ENCODE measurements around the gene MSH3.

DNA sequence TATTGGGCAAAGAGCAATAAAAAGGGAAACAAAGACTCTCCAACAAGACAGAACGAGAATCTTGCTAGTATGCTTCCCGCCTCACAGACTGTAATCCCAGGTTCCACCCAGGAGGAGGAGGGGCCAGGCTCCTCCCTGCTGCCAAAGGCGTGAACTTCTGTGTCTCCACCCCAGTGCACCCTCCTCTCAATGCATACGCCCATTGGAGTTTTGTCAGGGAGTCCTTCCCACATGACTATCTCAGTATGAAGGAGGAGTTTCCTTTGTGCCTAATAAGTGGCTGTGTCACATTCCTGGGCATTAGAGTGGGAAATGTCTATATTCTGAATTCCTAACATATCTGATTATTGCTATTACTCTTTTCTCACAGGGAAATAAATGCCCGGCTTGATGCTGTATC, 106.7 kb downstream of the MSH3 start:
- TF ChIP-seq POLR2A (IDR thresholded peaks at IDR 0.05; ENCODE audit: low read length): no peak
- TF ChIP-seq JUNB (IDR thresholded peaks at IDR 0.05): no peak
- TF ChIP-seq RAD21 (conservative IDR thresholded peaks at IDR 0.05 in 1 of 2, IDR thresholded peaks at IDR 0.05 in 1 of 2): no peak
- TF ChIP-seq, protein P1, sequence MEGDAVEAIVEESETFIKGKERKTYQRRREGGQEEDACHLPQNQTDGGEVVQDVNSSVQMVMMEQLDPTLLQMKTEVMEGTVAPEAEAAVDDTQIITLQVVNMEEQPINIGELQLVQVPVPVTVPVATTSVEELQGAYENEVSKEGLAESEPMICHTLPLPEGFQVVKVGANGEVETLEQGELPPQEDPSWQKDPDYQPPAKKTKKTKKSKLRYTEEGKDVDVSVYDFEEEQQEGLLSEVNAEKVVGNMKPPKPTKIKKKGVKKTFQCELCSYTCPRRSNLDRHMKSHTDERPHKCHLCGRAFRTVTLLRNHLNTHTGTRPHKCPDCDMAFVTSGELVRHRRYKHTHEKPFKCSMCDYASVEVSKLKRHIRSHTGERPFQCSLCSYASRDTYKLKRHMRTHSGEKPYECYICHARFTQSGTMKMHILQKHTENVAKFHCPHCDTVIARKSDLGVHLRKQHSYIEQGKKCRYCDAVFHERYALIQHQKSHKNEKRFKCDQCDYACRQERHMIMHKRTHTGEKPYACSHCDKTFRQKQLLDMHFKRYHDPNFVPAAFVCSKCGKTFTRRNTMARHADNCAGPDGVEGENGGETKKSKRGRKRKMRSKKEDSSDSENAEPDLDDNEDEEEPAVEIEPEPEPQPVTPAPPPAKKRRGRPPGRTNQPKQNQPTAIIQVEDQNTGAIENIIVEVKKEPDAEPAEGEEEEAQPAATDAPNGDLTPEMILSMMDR (IDR thresholded peaks at IDR 0.05): no peak
- TF ChIP-seq CHD2 (IDR thresholded peaks at IDR 0.05; ENCODE audit: low read length, partially characterized antibody): no peak
- TF ChIP-seq, protein P2, sequence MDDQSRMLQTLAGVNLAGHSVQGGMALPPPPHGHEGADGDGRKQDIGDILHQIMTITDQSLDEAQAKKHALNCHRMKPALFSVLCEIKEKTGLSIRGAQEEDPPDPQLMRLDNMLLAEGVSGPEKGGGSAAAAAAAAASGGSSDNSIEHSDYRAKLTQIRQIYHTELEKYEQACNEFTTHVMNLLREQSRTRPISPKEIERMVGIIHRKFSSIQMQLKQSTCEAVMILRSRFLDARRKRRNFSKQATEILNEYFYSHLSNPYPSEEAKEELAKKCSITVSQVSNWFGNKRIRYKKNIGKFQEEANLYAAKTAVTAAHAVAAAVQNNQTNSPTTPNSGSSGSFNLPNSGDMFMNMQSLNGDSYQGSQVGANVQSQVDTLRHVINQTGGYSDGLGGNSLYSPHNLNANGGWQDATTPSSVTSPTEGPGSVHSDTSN (IDR thresholded peaks at IDR 0.05): no peak
- TF ChIP-seq HOXA7 (CRISPR knock-in tag; IDR thresholded peaks at IDR 0.05): no peak
- TF ChIP-seq, protein P3, sequence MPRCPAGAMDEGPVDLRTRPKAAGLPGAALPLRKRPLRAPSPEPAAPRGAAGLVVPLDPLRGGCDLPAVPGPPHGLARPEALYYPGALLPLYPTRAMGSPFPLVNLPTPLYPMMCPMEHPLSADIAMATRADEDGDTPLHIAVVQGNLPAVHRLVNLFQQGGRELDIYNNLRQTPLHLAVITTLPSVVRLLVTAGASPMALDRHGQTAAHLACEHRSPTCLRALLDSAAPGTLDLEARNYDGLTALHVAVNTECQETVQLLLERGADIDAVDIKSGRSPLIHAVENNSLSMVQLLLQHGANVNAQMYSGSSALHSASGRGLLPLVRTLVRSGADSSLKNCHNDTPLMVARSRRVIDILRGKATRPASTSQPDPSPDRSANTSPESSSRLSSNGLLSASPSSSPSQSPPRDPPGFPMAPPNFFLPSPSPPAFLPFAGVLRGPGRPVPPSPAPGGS (IDR thresholded peaks at IDR 0.05): no peak
- TF ChIP-seq CBX8 (IDR thresholded peaks at IDR 0.05): no peak
- no peak for TF ChIP-seq EP300 (IDR thresholded peaks at IDR 0.05)
- no peak for TF ChIP-seq CBX2 (IDR thresholded peaks at IDR 0.05; ENCODE audit: borderline replicate concordance, low read depth)
- TF ChIP-seq, protein P4, sequence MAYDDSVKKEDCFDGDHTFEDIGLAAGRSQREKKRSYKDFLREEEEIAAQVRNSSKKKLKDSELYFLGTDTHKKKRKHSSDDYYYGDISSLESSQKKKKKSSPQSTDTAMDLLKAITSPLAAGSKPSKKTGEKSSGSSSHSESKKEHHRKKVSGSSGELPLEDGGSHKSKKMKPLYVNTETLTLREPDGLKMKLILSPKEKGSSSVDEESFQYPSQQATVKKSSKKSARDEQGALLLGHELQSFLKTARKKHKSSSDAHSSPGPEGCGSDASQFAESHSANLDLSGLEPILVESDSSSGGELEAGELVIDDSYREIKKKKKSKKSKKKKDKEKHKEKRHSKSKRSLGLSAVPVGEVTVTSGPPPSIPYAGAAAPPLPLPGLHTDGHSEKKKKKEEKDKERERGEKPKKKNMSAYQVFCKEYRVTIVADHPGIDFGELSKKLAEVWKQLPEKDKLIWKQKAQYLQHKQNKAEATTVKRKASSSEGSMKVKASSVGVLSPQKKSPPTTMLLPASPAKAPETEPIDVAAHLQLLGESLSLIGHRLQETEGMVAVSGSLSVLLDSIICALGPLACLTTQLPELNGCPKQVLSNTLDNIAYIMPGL (CRISPR knock-in tag; IDR thresholded peaks at IDR 0.05; ENCODE audit: borderline replicate concordance): no peak
- TF ChIP-seq EHF (CRISPR knock-in tag; IDR thresholded peaks at IDR 0.05): no peak
